Motor neuron (in vitro differentiated cells): ENCODE data around the gene KCNV2. TPM values are rescaled to one million over a fixed set of nuclear protein-coding genes. Genes with fewer than 3 reads are reported as not detected.
"Not testable (repeated sequence)": the region's sequence is repeated elsewhere in the genome, so short reads cannot be mapped to it uniquely, and the experiment has no call there.

ENCODE experiments used
- ATAC-seq, 8 experiments: fragments of 200-7000 bp; cut with Tn5 transposase; replicated peaks in 6 of 8; 2 replicates each; pipeline ENCODE4 v1.8.0; 2021; ENCODE audit warnings: mild to moderate bottlenecking in 8 of 8, moderate library complexity in 8 of 8
- H3K27ac ChIP-seq, 2 donors: fragments of 250-450 bp; sonication (Bioruptor Pico); 2 replicates each; pipeline ENCODE4 v1.9.0; 2021; ENCODE audit warnings: antibody characterized with exemption in 2 of 2, mild to moderate bottlenecking in 2 of 2, moderate library complexity in 1 of 2
- H3K4me1 ChIP-seq, 2 donors: fragments of 250-450 bp; sonication (Bioruptor Pico); replicated peaks in 1 of 2; 2 replicates each; pipeline ENCODE4 v1.6.1; 2021; ENCODE audit warnings: antibody characterized with exemption in 2 of 2, mild to moderate bottlenecking in 2 of 2, moderate library complexity in 1 of 2
- H3K4me3 ChIP-seq, 5 donors: fragments of 250-450 bp; sonication (Bioruptor Pico); 2 replicates each; pipeline ENCODE4 v1.9.0; 2021; ENCODE audit warnings: antibody characterized with exemption in 5 of 5, mild to moderate bottlenecking in 5 of 5, moderate library complexity in 4 of 5
- WGBS, 10 experiments: fragments of 450-650 bp; shearing (Covaris generic); methylation state at CpG; one replicate each; pipeline ENCODE4 v1.0.0; 2022; 5-methylcytosine and 5-hydroxymethylcytosine counted together
- in situ Hi-C, 9 experiments: fragments of 400-800 bp; cut with MboI; loops; one replicate each; pipeline ENCODE4 v1.15.0; 2021; ENCODE audit warnings: low sequenced_read_pairs in 9 of 9, low pct_unique_long_range_greater_than_20kb in 2 of 9; ENCODE audit not compliant: unreplicated experiment in 9 of 9
- total RNA-seq, 8 experiments: library from RNA; unstranded; fragments of 300-600 nt; gene quantifications; 2 replicates each; pipeline versions ENCODE4 v1.2.3 to v1.2.4, GENCODE V29; 2022

The KCNV2 gene
- total RNA-seq, 8 experiments from 2014 or later, result 0.21 to 3.1 (median 1.0) TPM

DNA sequence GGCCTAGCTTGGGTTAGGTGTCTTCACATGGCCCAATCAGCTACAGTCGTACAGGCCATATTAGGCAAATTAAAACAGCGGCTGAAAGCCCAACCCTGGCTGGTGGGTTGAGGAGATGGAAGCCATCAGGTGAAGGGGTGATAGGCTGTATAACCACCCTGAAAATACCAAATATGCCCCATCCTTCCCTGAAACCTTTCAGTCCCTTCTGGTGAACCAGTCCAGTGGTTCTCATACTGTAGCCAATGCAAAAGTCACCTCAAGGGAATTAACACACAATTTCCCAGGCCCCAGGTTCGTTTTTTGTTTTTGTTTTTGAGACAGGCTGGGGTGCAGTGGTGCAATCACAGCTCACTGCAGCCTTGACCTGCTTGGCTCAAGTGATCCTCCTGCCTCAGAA, 19.8 kb upstream of the KCNV2 start:
- WGBS, 10 experiments, result 0 to 100% (median 97%) methylated on average over 1 to 3 of the region's 3 CpGs; no CpG with 5 or more reads in 2 of the 10 experiments
- in situ Hi-C loops, result no loop called here
- H3K27ac ChIP-seq, result no peak overlapping the region
- H3K4me1 ChIP-seq, result peaks cover 0 to 11% of the 10 kb centered on the region in 2 donors
- H3K4me3 ChIP-seq, result no peak overlapping the region
- ATAC-seq, result no peak

DNA sequence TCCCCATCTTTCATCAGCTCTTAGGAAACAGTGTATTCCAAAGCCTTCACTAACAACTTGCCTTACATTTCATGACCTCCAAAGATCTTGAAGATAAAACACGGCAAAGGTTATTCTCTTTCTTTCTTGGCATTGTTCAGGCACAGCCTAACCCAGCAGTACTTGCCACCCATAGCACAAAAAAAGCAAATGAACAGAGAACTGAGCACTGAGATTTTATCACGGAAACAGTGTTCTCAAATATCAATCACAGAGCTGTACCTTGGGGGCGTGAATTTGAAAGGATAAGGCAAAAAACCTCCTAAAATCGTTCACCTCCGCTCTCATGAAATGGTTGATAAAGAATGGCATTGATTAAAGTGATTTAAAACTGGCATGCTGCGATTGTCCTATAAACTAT, 16.9 kb upstream of the KCNV2 start:
- in situ Hi-C loops, result no loop called here
- no peak overlapping the region for H3K4me3 ChIP-seq
- no peak for ATAC-seq
- H3K27ac ChIP-seq, result no peak overlapping the region
- WGBS, 10 experiments, result 32 to 100% (median 66%) methylated on average over 1 to 6 of the region's 6 CpGs
- peaks cover 0 to 11% of the 10 kb centered on the region in 2 donors for H3K4me1 ChIP-seq

DNA sequence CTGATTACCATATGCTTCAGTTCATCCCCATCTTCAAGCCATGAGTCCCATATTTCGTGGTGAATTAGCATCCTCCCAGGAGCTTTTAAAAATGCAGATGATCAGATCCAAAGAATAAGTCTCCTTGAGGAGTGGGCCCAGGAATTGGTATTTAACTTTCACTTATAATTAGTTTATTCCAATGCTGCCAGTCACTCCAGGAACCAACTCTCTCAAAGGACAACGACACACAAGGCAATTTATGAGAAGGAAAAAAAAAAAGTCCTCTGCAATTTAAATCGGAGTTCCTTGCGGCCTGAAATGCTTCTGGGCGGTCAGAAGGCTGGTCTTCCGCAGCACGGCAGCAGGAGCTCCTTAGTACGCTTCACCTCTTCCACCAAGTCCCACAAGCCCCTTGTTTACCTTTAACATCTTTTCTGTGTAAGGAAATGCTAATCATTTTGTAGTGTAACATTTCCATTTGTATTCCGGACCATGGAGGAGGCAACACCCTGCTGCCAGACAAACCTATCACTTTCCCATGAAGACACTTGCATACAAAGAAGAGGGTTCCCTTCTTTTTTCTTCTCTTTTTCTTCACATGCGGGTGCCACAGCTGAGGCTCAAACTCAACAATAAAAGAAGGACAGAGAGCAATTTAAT, 16.3 kb upstream of the KCNV2 start:
- Histone ChIP-seq H3K4me1 (peaks cover 0 to 11% of the 10 kb centered on the region in 2 donors), H3K27ac (no peak overlapping the region), H3K4me3 (no peak overlapping the region)
- ATAC-seq, result peak in 4 of 8 experiments; percentile 19 to 45 (median 28)
- 12 to 96% (median 46%) methylated on average over 1 to 10 of the region's 10 CpGs for WGBS, 10 experiments
- in situ Hi-C loops, result no loop called here

DNA sequence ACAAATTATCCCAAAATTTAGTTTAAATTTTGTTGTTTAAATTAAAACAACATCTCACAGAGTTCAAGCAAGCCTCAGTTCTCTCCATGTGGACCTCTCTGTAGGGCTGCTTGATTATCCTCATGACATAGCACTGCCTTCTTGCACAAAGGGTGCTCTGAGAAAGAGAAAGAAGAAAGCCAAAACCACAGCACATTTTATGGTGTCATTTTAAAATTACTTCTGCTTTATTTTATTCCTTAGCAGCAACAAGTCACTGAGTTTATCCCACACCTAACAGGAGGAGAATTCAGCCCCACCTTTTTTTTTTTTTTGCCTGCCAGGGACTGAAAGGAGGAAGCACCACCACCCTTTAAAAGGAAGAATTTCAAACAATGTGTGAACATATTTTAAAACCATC, 12.8 kb upstream of the KCNV2 start:
- no peak for ATAC-seq
- H3K27ac ChIP-seq, result no peak overlapping the region
- in situ Hi-C loops, result no loop called here
- no peak overlapping the region for H3K4me3 ChIP-seq
- H3K4me1 ChIP-seq, result peaks cover 0 to 11% of the 10 kb centered on the region in 2 donors

DNA sequence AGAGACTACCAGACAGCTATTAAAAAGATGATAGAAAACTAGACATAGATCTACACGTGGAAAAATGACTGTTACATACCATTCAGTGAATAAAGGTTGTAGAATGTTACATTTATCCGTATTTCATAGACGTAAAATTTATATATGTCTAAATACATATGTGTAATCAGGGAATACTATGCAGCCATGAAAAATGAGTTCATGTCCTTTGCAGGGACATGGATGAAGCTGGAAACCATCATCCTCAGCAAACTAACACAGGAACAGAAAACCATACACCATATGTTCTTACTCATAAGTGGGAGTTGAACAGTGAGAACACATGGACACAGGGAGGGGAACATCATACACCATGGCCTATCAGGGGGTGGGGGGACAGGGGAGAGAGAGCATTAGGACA, 10.1 kb upstream of the KCNV2 start:
- H3K27ac ChIP-seq, in situ Hi-C loops, ATAC-seq, H3K4me1 ChIP-seq, H3K4me3 ChIP-seq: not testable (repeated sequence)
- WGBS, 10 experiments, result 20 to 100% (median 93%) methylated on average over 1 to 3 of the region's 3 CpGs

DNA sequence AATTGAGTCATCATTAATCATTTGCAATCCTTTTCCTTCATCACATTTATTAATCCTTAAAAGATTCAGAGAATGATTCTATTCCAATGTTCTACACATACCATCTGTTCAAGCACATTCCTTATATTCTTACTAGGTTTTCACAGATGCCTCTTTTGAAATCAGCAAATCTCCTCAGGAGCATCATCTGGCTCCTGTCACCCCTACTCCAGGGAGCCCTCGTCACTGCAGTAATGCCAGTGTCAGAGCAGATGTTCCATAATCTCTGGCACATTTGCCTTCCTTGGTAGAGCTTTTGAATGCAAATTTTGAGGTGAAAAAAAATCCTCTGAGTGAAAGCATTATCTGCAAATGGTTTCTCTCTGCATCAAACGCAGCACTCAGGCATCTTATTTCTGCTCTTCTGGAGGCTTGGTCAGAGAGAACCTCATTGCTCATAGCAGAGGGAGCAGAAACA, 7.6 kb upstream of the KCNV2 start:
- no peak overlapping the region for H3K4me3 ChIP-seq
- peak in 3 of 8 experiments; percentile 19 to 47 (median 32) for ATAC-seq
- 0 to 43% (median 33%) methylated on average over 1 to 2 of the region's 2 CpGs; no CpG with 5 or more reads in 1 of the 10 experiments for whole genome bisulfite sequencing, 10 experiments
- no peaks in the 10 kb centered on the region for H3K4me1 ChIP-seq
- H3K27ac ChIP-seq, result no peak overlapping the region
- in situ Hi-C loops, result no loop called here

DNA sequence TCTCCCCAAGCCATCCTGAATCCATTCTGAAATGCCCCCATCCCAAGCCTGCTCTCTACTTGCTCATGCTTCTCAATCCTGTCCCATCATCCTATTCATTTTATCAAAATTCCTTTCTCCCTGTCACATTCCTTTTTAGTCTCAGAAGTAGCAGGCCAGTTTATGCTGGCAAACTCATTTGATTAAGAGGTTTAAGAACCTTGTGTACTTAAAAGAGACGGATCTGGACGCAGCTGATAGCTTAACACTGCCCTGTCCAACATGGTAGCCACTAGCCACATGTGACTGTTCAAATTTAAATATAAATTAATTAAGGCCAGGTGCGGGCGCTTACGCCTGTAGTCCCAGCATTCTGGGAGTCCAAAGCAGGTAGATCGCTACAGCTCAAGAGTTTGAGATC, 5.6 kb upstream of the KCNV2 start:
- Histone ChIP-seq H3K27ac (no peak overlapping the region), H3K4me1 (no peaks in the 10 kb centered on the region), H3K4me3 (no peak overlapping the region)
- WGBS, 10 experiments, result 90 to 100% (median 95%) methylated on average over 1 to 6 of the region's 6 CpGs
- in situ Hi-C loops, result no loop called here
- ATAC-seq, result no peak

DNA sequence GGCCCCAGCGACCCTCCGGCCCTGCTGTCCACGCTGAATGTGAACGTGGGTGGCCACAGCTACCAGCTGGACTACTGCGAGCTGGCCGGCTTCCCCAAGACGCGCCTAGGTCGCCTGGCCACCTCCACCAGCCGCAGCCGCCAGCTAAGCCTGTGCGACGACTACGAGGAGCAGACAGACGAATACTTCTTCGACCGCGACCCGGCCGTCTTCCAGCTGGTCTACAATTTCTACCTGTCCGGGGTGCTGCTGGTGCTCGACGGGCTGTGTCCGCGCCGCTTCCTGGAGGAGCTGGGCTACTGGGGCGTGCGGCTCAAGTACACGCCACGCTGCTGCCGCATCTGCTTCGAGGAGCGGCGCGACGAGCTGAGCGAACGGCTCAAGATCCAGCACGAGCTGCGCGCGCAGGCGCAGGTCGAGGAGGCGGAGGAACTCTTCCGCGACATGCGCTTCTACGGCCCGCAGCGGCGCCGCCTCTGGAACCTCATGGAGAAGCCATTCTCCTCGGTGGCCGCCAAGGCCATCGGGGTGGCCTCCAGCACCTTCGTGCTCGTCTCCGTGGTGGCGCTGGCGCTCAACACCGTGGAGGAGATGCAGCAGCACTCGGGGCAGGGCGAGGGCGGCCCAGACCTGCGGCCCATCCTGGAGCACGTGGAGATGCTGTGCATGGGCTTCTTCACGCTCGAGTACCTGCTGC, 839 bp downstream of the KCNV2 start:
- no peak for ATAC-seq
- in situ Hi-C loops, result no loop called here
- WGBS, 10 experiments, result 95 to 97% (median 96%) methylated on average over 11 to 26 of the region's 69 CpGs; no CpG with 5 or more reads in 7 of the 10 experiments
- Histone ChIP-seq H3K4me1 (no peaks in the 10 kb centered on the region), H3K4me3 (no peak overlapping the region), H3K27ac (no peak overlapping the region)

DNA sequence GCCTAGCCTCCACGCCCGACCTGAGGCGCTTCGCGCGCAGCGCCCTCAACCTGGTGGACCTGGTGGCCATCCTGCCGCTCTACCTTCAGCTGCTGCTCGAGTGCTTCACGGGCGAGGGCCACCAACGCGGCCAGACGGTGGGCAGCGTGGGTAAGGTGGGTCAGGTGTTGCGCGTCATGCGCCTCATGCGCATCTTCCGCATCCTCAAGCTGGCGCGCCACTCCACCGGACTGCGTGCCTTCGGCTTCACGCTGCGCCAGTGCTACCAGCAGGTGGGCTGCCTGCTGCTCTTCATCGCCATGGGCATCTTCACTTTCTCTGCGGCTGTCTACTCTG, 1.4 kb downstream of the KCNV2 start:
- in situ Hi-C loops, result no loop called here
- WGBS, 10 experiments, result 80 to 97% (median 97%) methylated on average over 1 to 13 of the region's 29 CpGs; no CpG with 5 or more reads in 5 of the 10 experiments
- no peak for ATAC-seq
- H3K4me1 ChIP-seq, result no peaks in the 10 kb centered on the region
- H3K4me3 ChIP-seq, result no peak overlapping the region
- no peak overlapping the region for H3K27ac ChIP-seq

DNA sequence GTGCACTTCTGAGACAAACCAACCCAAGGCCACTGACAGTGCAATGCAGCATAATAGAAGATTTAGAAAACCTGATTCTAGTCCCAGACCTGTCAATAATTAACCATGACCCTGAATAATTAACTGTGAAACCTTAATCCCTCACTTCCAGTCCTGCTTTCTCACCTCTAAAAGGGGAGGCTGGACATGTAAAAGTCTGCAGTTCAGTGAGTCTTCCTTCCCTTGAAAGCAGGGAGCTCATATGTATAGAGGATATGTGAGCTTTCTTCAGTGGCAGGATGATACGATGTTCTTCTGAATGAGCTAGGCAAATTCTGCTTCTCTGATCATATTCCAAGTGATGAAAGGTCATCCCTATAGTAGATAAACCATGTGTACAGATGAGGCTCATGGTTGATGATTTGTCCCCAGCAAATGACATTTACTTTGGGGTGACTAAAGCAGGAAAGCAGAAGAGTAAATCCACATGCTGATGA, 2.9 kb downstream of the KCNV2 start:
- Histone ChIP-seq H3K4me1 (no peaks in the 10 kb centered on the region), H3K4me3 (no peak overlapping the region), H3K27ac (no peak overlapping the region)
- no peak for ATAC-seq
- in situ Hi-C loops, result no loop called here
- 14 to 75% (median 48%) methylated on average over 1 of the region's 1 CpG; no CpG with 5 or more reads in 6 of the 10 experiments for WGBS, 10 experiments

DNA sequence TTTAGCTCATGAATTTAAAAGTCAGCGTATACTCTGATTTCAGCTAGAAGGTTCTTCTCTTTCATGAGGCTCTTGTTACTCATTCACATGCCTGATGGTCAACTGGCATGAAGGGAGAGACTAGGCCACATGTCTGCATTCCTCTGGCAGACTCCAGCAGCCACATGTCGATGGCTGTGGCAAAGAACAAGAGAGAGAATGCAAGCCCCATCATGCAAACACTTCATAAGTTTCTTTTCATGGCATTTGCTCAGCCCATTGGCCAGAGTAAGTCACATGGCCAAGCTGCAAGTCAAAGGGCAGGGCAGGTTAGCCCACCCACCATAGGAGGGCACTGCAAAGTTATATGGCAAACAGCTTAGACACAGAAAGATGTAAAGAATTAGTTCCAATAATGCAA, 5.4 kb downstream of the KCNV2 start:
- Histone ChIP-seq H3K4me3 (no peak overlapping the region), H3K27ac (no peak overlapping the region), H3K4me1 (peaks cover 0 to under 1% of the 10 kb centered on the region in 2 donors)
- WGBS, 10 experiments, result 50 to 100% (median 82%) methylated on average over 1 to 2 of the region's 2 CpGs; no CpG with 5 or more reads in 2 of the 10 experiments
- in situ Hi-C loops, result no loop called here
- ATAC-seq, result peak in 2 of 8 experiments; percentile 24 to 76

DNA sequence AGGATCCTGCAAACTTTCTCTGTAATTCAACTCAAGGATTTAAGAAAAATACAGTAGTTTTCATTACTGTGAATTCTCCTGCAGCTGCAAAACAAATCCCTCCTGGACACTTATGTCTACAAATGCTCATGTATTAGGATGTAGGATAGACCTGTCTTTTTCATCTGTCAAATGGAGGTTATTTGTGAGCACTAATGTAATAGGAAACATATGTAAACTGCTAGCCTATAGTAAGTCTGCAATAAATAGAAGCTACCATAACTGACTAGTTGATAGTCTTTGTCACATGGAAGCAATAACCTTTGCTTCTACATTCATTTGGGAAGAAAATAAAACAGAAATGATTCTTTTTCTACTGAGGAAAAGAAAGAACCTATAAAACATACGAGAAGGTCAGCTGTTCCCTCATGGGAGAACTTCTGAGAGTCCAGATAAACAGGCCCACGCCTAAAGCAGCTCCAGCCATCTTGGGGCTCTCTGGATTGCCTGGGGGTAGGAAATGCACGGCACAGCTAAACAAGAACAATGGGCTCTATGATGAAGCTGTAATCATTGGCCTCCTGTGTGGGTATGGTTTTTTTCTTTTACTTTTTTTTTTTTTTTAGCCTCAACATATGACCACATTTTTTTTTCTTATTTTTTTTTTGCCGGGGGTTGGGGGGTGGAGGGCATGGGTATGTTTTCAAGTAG, 6.2 kb downstream of the KCNV2 start:
- Histone ChIP-seq H3K27ac (no peak overlapping the region), H3K4me3 (no peak overlapping the region), H3K4me1 (peaks cover 0 to 3% of the 10 kb centered on the region in 2 donors)
- peak in 2 of 8 experiments; percentile 47 to 61 for ATAC-seq
- 6 to 100% (median 87%) methylated on average over 1 to 4 of the region's 4 CpGs for WGBS, 10 experiments
- in situ Hi-C loops, result no loop called here

DNA sequence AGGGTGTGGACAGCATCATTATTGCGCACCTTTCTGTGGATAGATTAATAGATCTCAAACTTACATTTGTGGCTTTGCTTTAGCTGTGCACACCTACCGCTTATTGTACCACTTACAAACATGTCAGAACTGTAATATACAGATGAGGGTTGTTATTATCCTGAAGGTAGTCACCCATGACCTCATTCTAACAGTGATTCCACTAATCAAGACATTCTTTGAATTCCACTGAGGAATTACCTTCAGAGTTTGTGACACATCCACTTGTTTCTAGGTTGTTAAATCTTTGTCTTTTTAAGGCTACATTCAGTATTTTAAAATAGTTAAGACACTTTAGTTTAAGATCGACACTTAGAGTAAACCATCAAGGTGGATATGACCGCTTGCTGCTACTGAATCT, 7.8 kb downstream of the KCNV2 start:
- peaks cover 0 to 3% of the 10 kb centered on the region in 2 donors for H3K4me1 ChIP-seq
- H3K4me3 ChIP-seq, result no peak overlapping the region
- H3K27ac ChIP-seq, result no peak overlapping the region
- ATAC-seq, result no peak
- in situ Hi-C loops, result no loop called here
- WGBS, 10 experiments, result 83 to 100% (median 95%) methylated on average over 1 to 4 of the region's 4 CpGs
